ENCODE data around the gene LTBP2. TPM values are rescaled to one million over a fixed set of nuclear protein-coding genes. Genes with fewer than 3 reads are reported as not detected.

Gene LTBP2
- total and polyA plus RNA-seq, 2 of the 8 experiments (the other 6 are each of a cell fraction or from before 2014, with no cell fraction given) = 0.48 to 0.89 TPM

GRCh38 chr14:74649673-74650072 lies 37.6 kb upstream of the LTBP2 start:
- no peak overlapping the region for H2BK15ac ChIP-seq (ENCODE audit: low read length)
- TF ChIP-seq TAF1 (IDR thresholded peaks at IDR 0.05; ENCODE audit: low read depth, low read length) (0 out of 2 replicates have a peak, but pooled peaks have one; percentile 23), PHF8 (conservative IDR thresholded peaks at IDR 0.05; ENCODE audit: low read depth, low read length) (no peak)
- H2AK5ac ChIP-seq (ENCODE audit: low read depth, low read length) = no peak overlapping the region
- no peak overlapping the region for H3K9ac ChIP-seq (replicated peaks in 1 of 4; ENCODE audit: extremely low read depth in 1 of 4, low read depth in 3 of 4, low read length in 3 of 4)
- no peak overlapping the region for H3K23ac ChIP-seq (ENCODE audit: insufficient read length)
- FAIRE-seq (no peak), DNase-seq (ENCODE audit: low read depth in 1 of 2, low spot score in 2 of 2) (no peak)
- H3K79me2 ChIP-seq (ENCODE audit: control insufficient read depth in 1 of 2, insufficient read depth in 2 of 2, low read length in 2 of 2) = no peaks in the 10 kb centered on the region
- peaks cover 0 to 11% (median 4%) of the 10 kb centered on the region in 4 experiments; a peak in 5 of 7 replicates for H3K4me1 ChIP-seq (replicated peaks in 1 of 4; ENCODE audit: control insufficient read depth in 3 of 4, insufficient read depth in 4 of 4, low read length in 3 of 4)
- no peak overlapping the region for H2AFZ ChIP-seq (ENCODE audit: low read length)
- H3K9me3 ChIP-seq (ENCODE audit: insufficient read depth in 2 of 2, low read depth in 1 of 2, low read length in 1 of 2) = no peaks in the 10 kb centered on the region
- no peaks in the 10 kb centered on the region for H3K79me1 ChIP-seq (ENCODE audit: low read depth, low read length)
- H4K5ac ChIP-seq (ENCODE audit: insufficient read length, low read depth, low read length) = no peak overlapping the region
- H3K27me3 ChIP-seq (replicated peaks in 1 of 4; ENCODE audit: control insufficient read depth in 3 of 4, extremely low read depth in 1 of 4, insufficient read depth in 3 of 4, low read length in 3 of 4) = no peaks in the 10 kb centered on the region
- no peak overlapping the region for H3K27ac ChIP-seq (ENCODE audit: low read depth, low read length)
- H3K4me2 ChIP-seq (ENCODE audit: insufficient read depth in 1 of 2, low read depth in 2 of 2, low read length in 2 of 2) = no peak overlapping the region
- no peaks in the 10 kb centered on the region for H3K36me3 ChIP-seq (ENCODE audit: control insufficient read depth in 2 of 4, insufficient read depth in 4 of 4, low read length in 3 of 4)
- H3K18ac ChIP-seq (ENCODE audit: extremely low read depth, low read length) = no peak overlapping the region
- H2BK5ac ChIP-seq (ENCODE audit: low read depth, low read length) = no peak overlapping the region
- no peak overlapping the region for H3K4me3 ChIP-seq (ENCODE audit: extremely low read depth in 1 of 4, insufficient read depth in 2 of 4, low read depth in 3 of 4, low read length in 4 of 4)
- 95% methylated on average over 2 of the region's 2 CpGs; no CpG with 5 or more reads in 1 of the 2 experiments for WGBS, 2 experiments (ENCODE audit: extremely low coverage in 1 of 2, insufficient coverage in 1 of 2, insufficient read length in 1 of 2, insufficient replicate concordance in 2 of 2, low coverage in 1 of 2, low lambda C conversion rate in 2 of 2, missing lambda C conversion rate in 1 of 2)
- no peak overlapping the region for H3K56ac ChIP-seq (replicated peaks; ENCODE audit: insufficient read length, low read depth, low read length)
- H3K14ac ChIP-seq (ENCODE audit: insufficient read length) = no peak overlapping the region
- H2BK12ac ChIP-seq (ENCODE audit: low read depth, low read length) = no peak overlapping the region
- H4K8ac ChIP-seq (ENCODE audit: extremely low read depth, insufficient read depth, low read length) = no peak overlapping the region
- H3K23me2 ChIP-seq (ENCODE audit: low read depth, low read length) = no peaks in the 10 kb centered on the region; the same call in 1 of the 2 replicates
- no peak overlapping the region for H4K91ac ChIP-seq (replicated peaks; ENCODE audit: insufficient read length, low read length)
- no peaks in the 10 kb centered on the region for H4K20me1 ChIP-seq (replicated peaks in 1 of 2; ENCODE audit: control insufficient read depth in 1 of 2, insufficient read depth in 2 of 2, low read length in 2 of 2)
- CTCF ChIA-PET (ENCODE audit: partially characterized antibody) = interaction anchor here (0.5 to 1.8 kb wide), 7 partner anchors 9 to 120 kb away, joined by 3 to 6 read pairs (median 4); partner anchors contain the start of gene LTBP2
- no peak overlapping the region for H2BK20ac ChIP-seq (ENCODE audit: low read length)
- H2BK120ac ChIP-seq (replicated peaks; ENCODE audit: low read depth, low read length) = no peak overlapping the region
- POLR2A ChIA-PET (ENCODE audit: partially characterized antibody) = interaction anchor here (0.7 to 5.5 kb wide), 6 partner anchors 12 to 198 kb away, joined by 3 to 26 read pairs (median 3); partner anchors contain the start of gene LTBP2
- no peak overlapping the region for H3K4ac ChIP-seq (replicated peaks; ENCODE audit: insufficient read length, low read depth, low read length)

All from H1 (cell line).